GM12878 (cell line): ENCODE results near the gene PPP1R12A. TPM values are rescaled to one million over a fixed set of nuclear protein-coding genes. Genes with fewer than 3 reads are reported as not detected.
A peak's percentile ranks its signal among the peaks of the same experiment; 100 is the strongest.

ENCODE experiments used
- ATF2 ChIP-seq: IDR thresholded peaks from 2 replicates; pipeline ENCODE4 v1.6.1; 2012; ENCODE audit warnings: low read length, inconsistent platforms
- CEBPB ChIP-seq, 2 experiments: fragments of 150-350 bp in 1 of 2; IDR thresholded peaks; 2 replicates each; pipeline ENCODE4 v1.6.1; 2012 to 2014; ENCODE audit warnings: low read depth in 2 of 2, low read length in 2 of 2, borderline replicate concordance in 1 of 2, inconsistent platforms in 1 of 2
- CREM ChIP-seq: IDR thresholded peaks from 2 replicates; pipeline ENCODE4 v1.6.1; 2014; ENCODE audit warnings: antibody characterized with exemption, low read depth
- E2F8 ChIP-seq: fragments of 450-650 bp; IDR thresholded peaks from 2 replicates; pipeline ENCODE4 v1.6.1; 2018; ENCODE audit warnings: mild to moderate bottlenecking, low read depth, moderate library complexity; ENCODE audit not compliant: partially characterized antibody
- GATAD2B ChIP-seq: fragments of 450-650 bp; conservative IDR thresholded peaks from 2 replicates; pipeline ENCODE4 v1.6.1; 2017; ENCODE audit warnings: low read depth, mild to moderate bottlenecking, moderate library complexity
- IKZF1 ChIP-seq: fragments of 450-650 bp; conservative IDR thresholded peaks from 2 replicates; pipeline ENCODE4 v1.6.1; 2017; ENCODE audit warnings: antibody characterized with exemption, mild to moderate bottlenecking
- IKZF2 ChIP-seq, 2 experiments: fragments of 450-650 bp; IDR thresholded peaks; 2 replicates each; pipeline ENCODE4 v1.6.1; 2017; ENCODE audit warnings: mild to moderate bottlenecking in 2 of 2, moderate library complexity in 2 of 2
- MLLT1 ChIP-seq: fragments of 450-650 bp; IDR thresholded peaks from 2 replicates; pipeline ENCODE4 v1.6.1; 2016; ENCODE audit warnings: mild to moderate bottlenecking
- MYB ChIP-seq: fragments of 150-350 bp; IDR thresholded peaks from 2 replicates; pipeline ENCODE4 v1.6.1; 2014; ENCODE audit warnings: mild to moderate bottlenecking, low read depth, low read length, borderline replicate concordance
- RELB ChIP-seq: fragments of 450-650 bp; IDR thresholded peaks from 2 replicates; pipeline ENCODE4 v1.6.1; 2017; ENCODE audit warnings: low read depth, mild to moderate bottlenecking, moderate library complexity
- SMAD5 ChIP-seq: IDR thresholded peaks from 2 replicates; pipeline ENCODE4 v1.6.1; 2016; ENCODE audit warnings: antibody characterized with exemption, low read depth
- WRNIP1 ChIP-seq: IDR thresholded peaks from 2 replicates; pipeline ENCODE4 v1.6.1; 2011; ENCODE audit warnings: low read depth, low read length, improper control_type of control experiment, borderline replicate concordance
- ZBTB40 ChIP-seq: fragments of 450-650 bp; IDR thresholded peaks from 2 replicates; pipeline ENCODE4 v1.6.1; 2016; ENCODE audit warnings: mild to moderate bottlenecking, moderate library complexity, borderline replicate concordance
- polyA plus RNA-seq, 11 experiments: library from polyadenylated mRNA; depleted of rRNA in 4 of 11; unstranded in 6 of 11; stranded (reverse) in 5 of 11; fragments of >200 nt; fragmentation: Nextera tagmentation in 4 of 11; fragmentation: Illumina TruSeq in 1 of 11; extraction: Ambion mirVana in 4 of 11; extraction: Trizol in 1 of 11; gene quantifications; 1 replicate in 1 of 11; 2 replicates in 10 of 11; pipeline versions ENCODE4 v1.2.1 to v1.2.3, GENCODE V29; 2011 to 2016; ENCODE audit warnings: inconsistent platforms in 2 of 11, missing spikeins in 2 of 11, low read depth in 1 of 11
- total RNA-seq, 4 experiments: library from RNA; depleted of rRNA in 3 of 4; stranded (reverse); fragments of >200 nt in 3 of 4; fragmentation: Illumina TruSeq in 1 of 4; extraction: Trizol in 1 of 4; gene quantifications; 2 replicates each; pipeline versions ENCODE4 v1.2.1 to v1.2.3, GENCODE V29; 2013 to 2021

PPP1R12A gene
- total and polyA plus RNA-seq, 10 of the 15 experiments (the other 5 are each of a cell fraction or from before 2014, with no cell fraction given) = 22.8 to 134 (median 51.4) TPM

GRCh38 chr12:79927772-79928474, 7.0 kb downstream of the PPP1R12A start (continued):
- no peak for TF ChIP-seq ZBTB40
- peak in 1 of 2 experiments; percentile 12; a peak in 2 of 4 replicates for TF ChIP-seq IKZF2 (IDR thresholded peaks at IDR 0.05)
- TF ChIP-seq CREM = no peak
- TF ChIP-seq MLLT1 = no peak; the same call in 1 of the 2 replicates
- TF ChIP-seq IKZF1 = no peak
- TF ChIP-seq E2F8 = peak; percentile 41
- no peak for TF ChIP-seq MYB
- no peak for TF ChIP-seq ATF2
- TF ChIP-seq WRNIP1 = no peak
- TF ChIP-seq SMAD5 = no peak
- no peak for TF ChIP-seq GATAD2B
- peak; percentile 23; the same call in 1 of the 2 replicates for TF ChIP-seq RELB
- TF ChIP-seq CEBPB (IDR thresholded peaks at IDR 0.05; ENCODE audit: borderline replicate concordance in 1 of 2, low read depth in 2 of 2, low read length in 2 of 2) = no peak
